ENCODE measurements around the gene ZMYM3.

GRCh38 chrX:71302461-71303213, 48.7 kb upstream of the ZMYM3 start:
- no peak for TF ChIP-seq CTCF (IDR thresholded peaks at IDR 0.05)
- TF ChIP-seq POLR2A (IDR thresholded peaks at IDR 0.05): no peak

Data from adrenal gland (tissue), 5 donors.